CD14-positive monocyte (primary cell): Measurements from ENCODE around the gene GTF3A. TPM values are rescaled to one million over a fixed set of nuclear protein-coding genes. Genes with fewer than 3 reads are reported as not detected.

Experiments used
- DNase-seq, 3 donors: peaks; one replicate each; pipeline ENCODE4 v3.0.0-alpha.2; 2011 to 2022
- H2AFZ ChIP-seq: 2 replicates; pipeline ENCODE4 v1.6.0; 2012; ENCODE audit warnings: mild to moderate bottlenecking, low read depth, low read length, inconsistent platforms; ENCODE audit not compliant: insufficient read depth, poor library complexity, severe bottlenecking
- H3K27ac ChIP-seq, 2 donors: 1 replicate in 1 of 2; 2 replicates in 1 of 2; pipeline ENCODE4 v1.5.1; 2012 to 2013; ENCODE audit warnings: low read length in 2 of 2, control low read depth in 1 of 2, inconsistent platforms in 1 of 2, low read depth in 1 of 2, mild to moderate bottlenecking in 1 of 2
- H3K27me3 ChIP-seq, 2 donors: one replicate each; pipeline versions ENCODE4 v1.6.0 to v1.6.1; 2011 to 2013; ENCODE audit warnings: low read length in 2 of 2; ENCODE audit not compliant: control insufficient read depth in 2 of 2, insufficient read depth in 2 of 2
- H3K36me3 ChIP-seq, 2 donors: replicated peaks in 1 of 2; 1 replicate in 1 of 2; 2 replicates in 1 of 2; pipeline versions ENCODE4 v1.5.1 to v1.6.1; 2012 to 2013; ENCODE audit warnings: low read length in 2 of 2, control low read depth in 1 of 2, inconsistent platforms in 1 of 2, mild to moderate bottlenecking in 1 of 2; ENCODE audit not compliant: insufficient read depth in 2 of 2, control insufficient read depth in 1 of 2
- H3K4me1 ChIP-seq, 2 donors: 1 replicate in 1 of 2; 2 replicates in 1 of 2; pipeline versions ENCODE4 v1.5.1 to v1.6.1; 2012 to 2013; ENCODE audit warnings: low read length in 2 of 2, control low read depth in 1 of 2, inconsistent platforms in 1 of 2, mild to moderate bottlenecking in 1 of 2, moderate library complexity in 1 of 2; ENCODE audit not compliant: insufficient read depth in 2 of 2, control insufficient read depth in 1 of 2
- H3K4me2 ChIP-seq: replicated peaks from 2 replicates; pipeline ENCODE3; 2012; ENCODE audit warnings: low read length, moderate library complexity, mild to moderate bottlenecking; ENCODE audit not compliant: poor library complexity, severe bottlenecking; ENCODE audit errors: extremely low read depth
- H3K4me3 ChIP-seq, 3 experiments: fragments of 200-600 bp in 1 of 3; sonication (generic) in 1 of 3; replicated peaks in 1 of 3; 1 replicate in 2 of 3; 2 replicates in 1 of 3; pipeline ENCODE4 v1.5.1; 2011 to 2013; ENCODE audit warnings: low read length in 3 of 3, mild to moderate bottlenecking in 3 of 3, control low read depth in 2 of 3, low read depth in 2 of 3, inconsistent platforms in 1 of 3, moderate library complexity in 1 of 3
- H3K79me2 ChIP-seq: 2 replicates; pipeline ENCODE4 v1.6.0; 2012; ENCODE audit warnings: mild to moderate bottlenecking, control low read depth, inconsistent platforms, low read length, moderate library complexity; ENCODE audit not compliant: insufficient read depth
- H3K9ac ChIP-seq: 2 replicates; pipeline ENCODE4 v1.6.0; 2017; ENCODE audit warnings: low read length, mild to moderate bottlenecking; ENCODE audit not compliant: insufficient read depth, poor library complexity, severe bottlenecking
- H3K9me3 ChIP-seq, 2 donors: replicated peaks in 1 of 2; 1 replicate in 1 of 2; 2 replicates in 1 of 2; pipeline versions ENCODE4 v1.5.1 to v1.6.1; 2012 to 2013; ENCODE audit warnings: low read length in 2 of 2, control low read depth in 1 of 2; ENCODE audit not compliant: control insufficient read depth in 1 of 2, insufficient read depth in 1 of 2
- H4K20me1 ChIP-seq: 2 replicates; pipeline ENCODE4 v1.6.0; 2012; ENCODE audit warnings: mild to moderate bottlenecking, low read length, control low read depth, moderate library complexity; ENCODE audit not compliant: insufficient read depth
- H3K27ac Mint-ChIP-seq, 7 donors: one replicate each; pipeline ENCODE4 v1.8.0; 2020; ENCODE audit warnings: mild to moderate bottlenecking in 7 of 7, mixed read lengths in 7 of 7, moderate library complexity in 6 of 7, inconsistent platforms in 2 of 7
- H3K27me3 Mint-ChIP-seq, 3 donors: one replicate each; pipeline ENCODE4 v1.8.0; 2021 to 2022; ENCODE audit warnings: low read depth in 3 of 3, mild to moderate bottlenecking in 3 of 3, mixed read lengths in 3 of 3, moderate library complexity in 3 of 3, inconsistent platforms in 1 of 3
- H3K36me3 Mint-ChIP-seq, 2 donors: one replicate each; pipeline ENCODE4 v1.8.0; 2020; ENCODE audit warnings: mixed read lengths in 2 of 2, inconsistent platforms in 1 of 2, mild to moderate bottlenecking in 1 of 2
- H3K4me1 Mint-ChIP-seq: one replicate; pipeline ENCODE4 v1.8.0; 2020; ENCODE audit warnings: mild to moderate bottlenecking, mixed read lengths
- H3K4me3 Mint-ChIP-seq, 2 donors: one replicate each; pipeline ENCODE4 v1.8.0; 2020; ENCODE audit warnings: mild to moderate bottlenecking in 2 of 2, mixed read lengths in 2 of 2, moderate library complexity in 1 of 2
- H3K9me3 Mint-ChIP-seq, 7 donors: one replicate each; pipeline ENCODE4 v1.8.0; 2020 to 2022; ENCODE audit warnings: mixed read lengths in 7 of 7, mild to moderate bottlenecking in 6 of 7, moderate library complexity in 6 of 7, inconsistent platforms in 2 of 7
- CTCF ChIP-seq: fragments of 200-600 bp; IDR thresholded peaks from one replicate; pipeline ENCODE4 v1.8.0; 2022; ENCODE audit warnings: antibody characterized with exemption, mild to moderate bottlenecking
- WGBS: methylation state at CpG from one replicate; pipeline ENCODE4 v1.1.5; 2013; ENCODE audit warnings: missing lambda C conversion rate; ENCODE audit not compliant: insufficient coverage; 5-methylcytosine and 5-hydroxymethylcytosine counted together
- intact Hi-C, 2 donors: fragments of 100-400 bp; cut with micrococcal nuclease; formaldehyde crosslinking; loops; one replicate each; pipeline versions ENCODE4 v1.15.0 to v1.15.1; 2023
- polyA plus RNA-seq, 3 donors: library from polyadenylated mRNA; depleted of rRNA in 1 of 3; unstranded in 2 of 3; stranded (reverse) in 1 of 3; fragments of 300-500 nt in 2 of 3; fragments of >200 nt in 1 of 3; fragmentation: Illumina TruSeq in 2 of 3; gene quantifications; 1 replicate in 2 of 3; 2 replicates in 1 of 3; pipeline ENCODE4 v1.2.3, GENCODE V29; 2012 to 2021

GTF3A gene
- polyA plus RNA-seq, 3 donors, result 88.8 to 259 (median 179) TPM

- Mint-ChIP-seq H3K4me3 (no peak overlapping the region), H3K27ac (no peak overlapping the region)
- WGBS, result 100% methylated on average over 1 of the region's 1 CpG
Measured at GRCh38 chr13:27419328-27419727, 5.1 kb upstream of the GTF3A start.

GRCh38 chr13:27421101-27421871, 3.1 kb upstream of the GTF3A start:
- Histone ChIP-seq H3K27ac (no peak overlapping the region), H3K36me3 (no peaks in the 10 kb centered on the region), H3K79me2 (peaks cover 10% of the 10 kb centered on the region), H4K20me1 (no peaks in the 10 kb centered on the region), H3K27me3 (no peaks in the 10 kb centered on the region), H3K4me2 (no peak overlapping the region), H3K4me1 (peaks cover 21 to 25% of the 10 kb centered on the region in 2 donors), H2AFZ (no peak overlapping the region), H3K4me3 (no peak overlapping the region), H3K9me3 (no peaks in the 10 kb centered on the region), H3K9ac (no peak overlapping the region)
- no peaks in the 10 kb centered on the region for H3K36me3 Mint-ChIP-seq
- H3K4me1 Mint-ChIP-seq, result peaks cover 14% of the 10 kb centered on the region
- H3K4me3 Mint-ChIP-seq, result no peak overlapping the region
- intact Hi-C loops, result loop anchor here in 1 of 2 donors (10.0 kb wide), 2 partner anchors 166 to 204 kb away; partner anchors contain the start of genes LNX2, POLR1D and RPL21
- peaks cover 0 to 2% (median 1%) of the 10 kb centered on the region in 3 donors for H3K27me3 Mint-ChIP-seq
- no peak for DNase-seq
- TF ChIP-seq CTCF, result no peak
- 100% methylated on average over 2 of the region's 8 CpGs for WGBS
- peak overlapping the region in 1 of 7 donors; percentile 68 for H3K27ac Mint-ChIP-seq
- no peaks in the 10 kb centered on the region for H3K9me3 Mint-ChIP-seq

More at GRCh38 chr13:27419328-27419727, 5.1 kb upstream of the GTF3A start:
- H3K4me1 ChIP-seq, result peaks cover 6 to 9% of the 10 kb centered on the region in 2 donors
- H3K79me2 ChIP-seq, result no peaks in the 10 kb centered on the region
- H3K27ac ChIP-seq, result no peak overlapping the region
- intact Hi-C loops, result no loop called here
- H3K9me3 ChIP-seq, result no peaks in the 10 kb centered on the region
- H4K20me1 ChIP-seq, result no peaks in the 10 kb centered on the region
- H3K36me3 Mint-ChIP-seq, result no peaks in the 10 kb centered on the region
- H3K27me3 ChIP-seq, result no peaks in the 10 kb centered on the region
- H2AFZ ChIP-seq, result no peak overlapping the region
- no peak overlapping the region for H3K4me2 ChIP-seq
- H3K4me3 ChIP-seq, result no peak overlapping the region
- TF ChIP-seq CTCF, result no peak
- DNase-seq, result no peak
- H3K9ac ChIP-seq, result no peak overlapping the region
- peaks cover 11% of the 10 kb centered on the region for H3K4me1 Mint-ChIP-seq
- peaks cover 1 to 6% (median 2%) of the 10 kb centered on the region in 3 donors for H3K27me3 Mint-ChIP-seq
- H3K9me3 Mint-ChIP-seq, result no peaks in the 10 kb centered on the region
- H3K36me3 ChIP-seq, result no peaks in the 10 kb centered on the region
